CD14-positive monocyte (primary cell): ENCODE results near the gene PKHD1. TPM values are rescaled to one million over a fixed set of nuclear protein-coding genes. Genes with fewer than 3 reads are reported as not detected.

Experiments used
- DNase-seq, 3 donors: peaks; one replicate each; pipeline ENCODE4 v3.0.0-alpha.2; 2011 to 2022
- H2AFZ ChIP-seq: 2 replicates; pipeline ENCODE4 v1.6.0; 2012; ENCODE audit warnings: mild to moderate bottlenecking, low read depth, low read length, inconsistent platforms; ENCODE audit not compliant: insufficient read depth, poor library complexity, severe bottlenecking
- H3K27ac ChIP-seq, 2 donors: 1 replicate in 1 of 2; 2 replicates in 1 of 2; pipeline ENCODE4 v1.5.1; 2012 to 2013; ENCODE audit warnings: low read length in 2 of 2, control low read depth in 1 of 2, inconsistent platforms in 1 of 2, low read depth in 1 of 2, mild to moderate bottlenecking in 1 of 2
- H3K27me3 ChIP-seq, 2 donors: one replicate each; pipeline versions ENCODE4 v1.6.0 to v1.6.1; 2011 to 2013; ENCODE audit warnings: low read length in 2 of 2; ENCODE audit not compliant: control insufficient read depth in 2 of 2, insufficient read depth in 2 of 2
- H3K36me3 ChIP-seq, 2 donors: replicated peaks in 1 of 2; 1 replicate in 1 of 2; 2 replicates in 1 of 2; pipeline versions ENCODE4 v1.5.1 to v1.6.1; 2012 to 2013; ENCODE audit warnings: low read length in 2 of 2, control low read depth in 1 of 2, inconsistent platforms in 1 of 2, mild to moderate bottlenecking in 1 of 2; ENCODE audit not compliant: insufficient read depth in 2 of 2, control insufficient read depth in 1 of 2
- H3K4me1 ChIP-seq, 2 donors: 1 replicate in 1 of 2; 2 replicates in 1 of 2; pipeline versions ENCODE4 v1.5.1 to v1.6.1; 2012 to 2013; ENCODE audit warnings: low read length in 2 of 2, control low read depth in 1 of 2, inconsistent platforms in 1 of 2, mild to moderate bottlenecking in 1 of 2, moderate library complexity in 1 of 2; ENCODE audit not compliant: insufficient read depth in 2 of 2, control insufficient read depth in 1 of 2
- H3K4me2 ChIP-seq: replicated peaks from 2 replicates; pipeline ENCODE3; 2012; ENCODE audit warnings: low read length, moderate library complexity, mild to moderate bottlenecking; ENCODE audit not compliant: poor library complexity, severe bottlenecking; ENCODE audit errors: extremely low read depth
- H3K4me3 ChIP-seq, 3 experiments: fragments of 200-600 bp in 1 of 3; sonication (generic) in 1 of 3; replicated peaks in 1 of 3; 1 replicate in 2 of 3; 2 replicates in 1 of 3; pipeline ENCODE4 v1.5.1; 2011 to 2013; ENCODE audit warnings: low read length in 3 of 3, mild to moderate bottlenecking in 3 of 3, control low read depth in 2 of 3, low read depth in 2 of 3, inconsistent platforms in 1 of 3, moderate library complexity in 1 of 3
- H3K79me2 ChIP-seq: 2 replicates; pipeline ENCODE4 v1.6.0; 2012; ENCODE audit warnings: mild to moderate bottlenecking, control low read depth, inconsistent platforms, low read length, moderate library complexity; ENCODE audit not compliant: insufficient read depth
- H3K9ac ChIP-seq: 2 replicates; pipeline ENCODE4 v1.6.0; 2017; ENCODE audit warnings: low read length, mild to moderate bottlenecking; ENCODE audit not compliant: insufficient read depth, poor library complexity, severe bottlenecking
- H3K9me3 ChIP-seq, 2 donors: replicated peaks in 1 of 2; 1 replicate in 1 of 2; 2 replicates in 1 of 2; pipeline versions ENCODE4 v1.5.1 to v1.6.1; 2012 to 2013; ENCODE audit warnings: low read length in 2 of 2, control low read depth in 1 of 2; ENCODE audit not compliant: control insufficient read depth in 1 of 2, insufficient read depth in 1 of 2
- H4K20me1 ChIP-seq: 2 replicates; pipeline ENCODE4 v1.6.0; 2012; ENCODE audit warnings: mild to moderate bottlenecking, low read length, control low read depth, moderate library complexity; ENCODE audit not compliant: insufficient read depth
- H3K27ac Mint-ChIP-seq, 7 donors: one replicate each; pipeline ENCODE4 v1.8.0; 2020; ENCODE audit warnings: mild to moderate bottlenecking in 7 of 7, mixed read lengths in 7 of 7, moderate library complexity in 6 of 7, inconsistent platforms in 2 of 7
- H3K27me3 Mint-ChIP-seq, 3 donors: one replicate each; pipeline ENCODE4 v1.8.0; 2021 to 2022; ENCODE audit warnings: low read depth in 3 of 3, mild to moderate bottlenecking in 3 of 3, mixed read lengths in 3 of 3, moderate library complexity in 3 of 3, inconsistent platforms in 1 of 3
- H3K36me3 Mint-ChIP-seq, 2 donors: one replicate each; pipeline ENCODE4 v1.8.0; 2020; ENCODE audit warnings: mixed read lengths in 2 of 2, inconsistent platforms in 1 of 2, mild to moderate bottlenecking in 1 of 2
- H3K4me1 Mint-ChIP-seq: one replicate; pipeline ENCODE4 v1.8.0; 2020; ENCODE audit warnings: mild to moderate bottlenecking, mixed read lengths
- H3K4me3 Mint-ChIP-seq, 2 donors: one replicate each; pipeline ENCODE4 v1.8.0; 2020; ENCODE audit warnings: mild to moderate bottlenecking in 2 of 2, mixed read lengths in 2 of 2, moderate library complexity in 1 of 2
- H3K9me3 Mint-ChIP-seq, 7 donors: one replicate each; pipeline ENCODE4 v1.8.0; 2020 to 2022; ENCODE audit warnings: mixed read lengths in 7 of 7, mild to moderate bottlenecking in 6 of 7, moderate library complexity in 6 of 7, inconsistent platforms in 2 of 7
- WGBS: methylation state at CpG from one replicate; pipeline ENCODE4 v1.1.5; 2013; ENCODE audit warnings: missing lambda C conversion rate; ENCODE audit not compliant: insufficient coverage; 5-methylcytosine and 5-hydroxymethylcytosine counted together
- intact Hi-C, 2 donors: fragments of 100-400 bp; cut with micrococcal nuclease; formaldehyde crosslinking; loops; one replicate each; pipeline versions ENCODE4 v1.15.0 to v1.15.1; 2023
- polyA plus RNA-seq, 3 donors: library from polyadenylated mRNA; depleted of rRNA in 1 of 3; unstranded in 2 of 3; stranded (reverse) in 1 of 3; fragments of 300-500 nt in 2 of 3; fragments of >200 nt in 1 of 3; fragmentation: Illumina TruSeq in 2 of 3; gene quantifications; 1 replicate in 2 of 3; 2 replicates in 1 of 3; pipeline ENCODE4 v1.2.3, GENCODE V29; 2012 to 2021
- TF ChIP-seq, protein P1 (sequence below): fragments of 200-600 bp; IDR thresholded peaks from one replicate; pipeline ENCODE4 v1.8.0; 2022; ENCODE audit warnings: antibody characterized with exemption, mild to moderate bottlenecking

The PKHD1 gene
- polyA plus RNA-seq, 3 donors: not detected

DNA sequence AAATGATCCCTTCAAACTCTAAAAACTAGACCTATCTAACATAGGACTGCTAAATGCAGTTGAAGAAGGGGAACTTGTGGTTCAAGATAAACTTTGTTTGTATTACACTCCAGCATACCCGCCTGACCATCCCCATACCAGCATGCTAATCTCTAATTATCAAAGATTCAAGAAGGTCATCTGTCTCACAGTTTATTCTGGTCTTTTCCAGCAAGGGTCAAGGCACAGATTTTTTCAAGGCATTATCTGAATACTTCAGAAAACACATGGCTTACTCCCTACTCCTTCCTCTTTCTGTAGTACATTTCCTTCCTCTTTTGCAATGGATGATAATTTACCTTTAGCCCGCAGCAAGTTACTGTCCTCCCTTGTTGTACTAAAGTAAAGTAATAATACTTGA lies 174.1 kb downstream of the PKHD1 start:
- Mint-ChIP-seq H3K4me1 (peaks cover 4% of the 10 kb centered on the region), H3K27ac (no peak overlapping the region), H3K27me3 (peaks cover 0 to 3% (median 2%) of the 10 kb centered on the region in 3 donors), H3K9me3 (peaks cover 0 to 3% (median 2%) of the 10 kb centered on the region in 7 donors), H3K36me3 (no peaks in the 10 kb centered on the region), H3K4me3 (no peak overlapping the region)
- no peaks in the 10 kb centered on the region for H3K9me3 ChIP-seq
- intact Hi-C loops: no loop called here
- WGBS: 0% methylated on average over 1 of the region's 2 CpGs
- no peaks in the 10 kb centered on the region for H4K20me1 ChIP-seq
- no peaks in the 10 kb centered on the region for H3K79me2 ChIP-seq
- H3K36me3 ChIP-seq: no peaks in the 10 kb centered on the region
- H3K27ac ChIP-seq: no peak overlapping the region
- H3K4me1 ChIP-seq: no peaks in the 10 kb centered on the region
- H3K27me3 ChIP-seq: no peaks in the 10 kb centered on the region
- DNase-seq: no peak
- H2AFZ ChIP-seq: no peak overlapping the region
- H3K9ac ChIP-seq: no peak overlapping the region
- H3K4me2 ChIP-seq: no peak overlapping the region
- H3K4me3 ChIP-seq: no peak overlapping the region
- TF ChIP-seq, protein P1, sequence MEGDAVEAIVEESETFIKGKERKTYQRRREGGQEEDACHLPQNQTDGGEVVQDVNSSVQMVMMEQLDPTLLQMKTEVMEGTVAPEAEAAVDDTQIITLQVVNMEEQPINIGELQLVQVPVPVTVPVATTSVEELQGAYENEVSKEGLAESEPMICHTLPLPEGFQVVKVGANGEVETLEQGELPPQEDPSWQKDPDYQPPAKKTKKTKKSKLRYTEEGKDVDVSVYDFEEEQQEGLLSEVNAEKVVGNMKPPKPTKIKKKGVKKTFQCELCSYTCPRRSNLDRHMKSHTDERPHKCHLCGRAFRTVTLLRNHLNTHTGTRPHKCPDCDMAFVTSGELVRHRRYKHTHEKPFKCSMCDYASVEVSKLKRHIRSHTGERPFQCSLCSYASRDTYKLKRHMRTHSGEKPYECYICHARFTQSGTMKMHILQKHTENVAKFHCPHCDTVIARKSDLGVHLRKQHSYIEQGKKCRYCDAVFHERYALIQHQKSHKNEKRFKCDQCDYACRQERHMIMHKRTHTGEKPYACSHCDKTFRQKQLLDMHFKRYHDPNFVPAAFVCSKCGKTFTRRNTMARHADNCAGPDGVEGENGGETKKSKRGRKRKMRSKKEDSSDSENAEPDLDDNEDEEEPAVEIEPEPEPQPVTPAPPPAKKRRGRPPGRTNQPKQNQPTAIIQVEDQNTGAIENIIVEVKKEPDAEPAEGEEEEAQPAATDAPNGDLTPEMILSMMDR: no peak

DNA sequence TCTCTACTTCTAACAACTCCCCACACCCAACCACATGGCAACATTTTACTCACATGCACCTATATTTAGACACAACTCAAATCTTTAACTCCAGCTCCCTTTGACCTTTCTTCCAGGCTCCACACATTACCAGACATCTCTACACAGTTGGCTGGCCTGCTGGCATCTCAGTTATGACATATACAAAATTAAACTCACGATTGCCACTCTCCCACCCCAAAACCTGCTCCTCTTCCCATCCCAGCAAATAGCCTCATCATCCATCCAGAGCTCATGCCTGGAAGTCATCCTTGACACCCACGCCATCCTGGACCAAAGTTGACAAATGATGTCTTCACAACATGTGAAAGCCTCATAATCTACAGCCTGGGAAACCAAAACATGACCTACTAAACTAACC lies 176.6 kb downstream of the PKHD1 start:
- WGBS: 92% methylated on average over 2 of the region's 2 CpGs

More for the DNA sequence above, 176.6 kb downstream of the PKHD1 start:
- Mint-ChIP-seq H3K27ac (no peak overlapping the region), H3K27me3 (peaks cover 0 to 2% (median 2%) of the 10 kb centered on the region in 3 donors), H3K4me3 (no peak overlapping the region), H3K4me1 (peaks cover 4% of the 10 kb centered on the region), H3K9me3 (peaks cover 0 to 3% (median 2%) of the 10 kb centered on the region in 7 donors), H3K36me3 (no peaks in the 10 kb centered on the region)
- H4K20me1 ChIP-seq: no peaks in the 10 kb centered on the region
- H3K4me1 ChIP-seq: no peaks in the 10 kb centered on the region
- H3K27ac ChIP-seq: no peak overlapping the region
- H3K27me3 ChIP-seq: no peaks in the 10 kb centered on the region
- H3K79me2 ChIP-seq: no peaks in the 10 kb centered on the region
- H3K4me3 ChIP-seq: no peak overlapping the region
- H3K4me2 ChIP-seq: no peak overlapping the region
- DNase-seq: no peak
- H3K9ac ChIP-seq: no peak overlapping the region
- H3K9me3 ChIP-seq: no peaks in the 10 kb centered on the region
- H3K36me3 ChIP-seq: no peaks in the 10 kb centered on the region
- intact Hi-C loops: no loop called here
- TF ChIP-seq, protein P1: no peak
- H2AFZ ChIP-seq: no peak overlapping the region
